Measurements from ENCODE around the gene NCOA5. TPM values are rescaled to one million over a fixed set of nuclear protein-coding genes. Genes with fewer than 3 reads are reported as not detected.
"Not testable (repeated sequence)": the region's sequence is repeated elsewhere in the genome, so short reads cannot be mapped to it uniquely, and the experiment has no call there.

NCOA5 gene
- total RNA-seq, 1 experiment from 2014 or later = 16.5 TPM

- H3K9me3 Mint-ChIP-seq = peaks cover 12% of the 10 kb centered on the region
- H3K4me1 Mint-ChIP-seq = peaks cover 6% of the 10 kb centered on the region
- no peak overlapping the region for H3K4me3 Mint-ChIP-seq
- ChIA-PET POLR2A (no interaction called here), CTCF (interaction anchor here (0.6 to 2.5 kb wide), 5 partner anchors 7 to 517 kb away, joined by 3 to 18 read pairs (median 10); no protein-coding TSS in a partner anchor)
- DNase-seq (ENCODE audit: low spot score) = no peak
- TF ChIP-seq ZNF425 (CRISPR knock-in tag; conservative IDR thresholded peaks at IDR 0.05) = no peak
- no peak for TF ChIP-seq ZNF121 (CRISPR knock-in tag; IDR thresholded peaks at IDR 0.05)
- no peak for TF ChIP-seq KAT7 (CRISPR knock-in tag; IDR thresholded peaks at IDR 0.05; ENCODE audit: borderline replicate concordance)
- no peak for TF ChIP-seq HMGXB4 (CRISPR knock-in tag; IDR thresholded peaks at IDR 0.05)
- no peak for TF ChIP-seq ELF4 (CRISPR knock-in tag; IDR thresholded peaks at IDR 0.05; ENCODE audit: low read depth)
- TF ChIP-seq FOXP4 (CRISPR knock-in tag; IDR thresholded peaks at IDR 0.05) = no peak
- TF ChIP-seq ATF6 (CRISPR knock-in tag; IDR thresholded peaks at IDR 0.05) = no peak
- TF ChIP-seq E2F5 (CRISPR knock-in tag; IDR thresholded peaks at IDR 0.05) = no peak
- H3K27me3 Mint-ChIP-seq (ENCODE audit: low read depth) = peaks cover 52% of the 10 kb centered on the region
- H3K36me3 Mint-ChIP-seq = peaks cover 4% of the 10 kb centered on the region
- H3K27ac Mint-ChIP-seq = no peak overlapping the region
- ATAC-seq = no peak
Observed at GRCh38 chr20:46100988-46101387, 11.2 kb upstream of the NCOA5 start.

- H3K4me3 Mint-ChIP-seq; H3K4me1 Mint-ChIP-seq; DNase-seq (ENCODE audit: low spot score); POLR2A ChIA-PET; H3K27ac Mint-ChIP-seq; ATAC-seq; H3K36me3 Mint-ChIP-seq: not testable (repeated sequence)
- peaks cover 12% of the 10 kb centered on the region for H3K9me3 Mint-ChIP-seq
- H3K27me3 Mint-ChIP-seq (ENCODE audit: low read depth) = peaks cover 52% of the 10 kb centered on the region
- CTCF ChIA-PET = interaction anchor here (0.9 to 2.5 kb wide), 15 partner anchors 8 to 265 kb away, joined by 3 to 18 read pairs (median 4); partner anchors contain the start of gene SLC12A5
Observed at GRCh38 chr20:46100444-46100843, 10.7 kb upstream of the NCOA5 start.

- H3K36me3 Mint-ChIP-seq = peaks cover 4% of the 10 kb centered on the region
- POLR2A ChIA-PET = interaction anchor here (0.6 kb wide), 1 partner anchor 13 kb away, joined by 3 read pairs; no protein-coding TSS in a partner anchor
- peaks cover 52% of the 10 kb centered on the region for H3K27me3 Mint-ChIP-seq (ENCODE audit: low read depth)
- DNase-seq (ENCODE audit: low spot score) (peak; percentile 76), ATAC-seq (peak; percentile 98)
- H3K27ac Mint-ChIP-seq = no peak overlapping the region
- H3K4me3 Mint-ChIP-seq = peak overlapping the region; percentile 37
- CTCF ChIA-PET = interaction anchor here (0.6 to 2.5 kb wide), 19 partner anchors 8 to 266 kb away, joined by 3 to 18 read pairs (median 4); partner anchors contain the start of genes CD40 and SLC12A5
- H3K9me3 Mint-ChIP-seq = peaks cover 12% of the 10 kb centered on the region
- peaks cover 6% of the 10 kb centered on the region for H3K4me1 Mint-ChIP-seq
- TF ChIP-seq MAX (CRISPR knock-in tag; IDR thresholded peaks at IDR 0.05) (peak; percentile 74; the same call in 1 of the 2 replicates), MXD4 (CRISPR knock-in tag; IDR thresholded peaks at IDR 0.05; ENCODE audit: borderline replicate concordance) (no peak), E2F1 (CRISPR knock-in tag; IDR thresholded peaks at IDR 0.05) (no peak), ZNF232 (CRISPR knock-in tag; IDR thresholded peaks at IDR 0.05) (no peak), PRDM15 (CRISPR knock-in tag; IDR thresholded peaks at IDR 0.05) (0 out of 2 replicates have a peak, but pooled peaks have one; percentile 33), FOXP1 (CRISPR knock-in tag; IDR thresholded peaks at IDR 0.05; ENCODE audit: borderline replicate concordance) (peak; percentile 60; the same call in 1 of the 2 replicates)
Observed at GRCh38 chr20:46099491-46100287, 9.9 kb upstream of the NCOA5 start.
